NCI-H1092 (cell line): ENCODE measurements around the gene GOSR1.
"Not testable (repeated sequence)": the region's sequence is repeated elsewhere in the genome, so short reads cannot be mapped to it uniquely, and the experiment has no call there.

Experiments
- DNase-seq: peaks from one replicate; lab custom pipeline; 2025; lab: John Stamatoyannopoulos, UW

The GOSR1 gene

DNA sequence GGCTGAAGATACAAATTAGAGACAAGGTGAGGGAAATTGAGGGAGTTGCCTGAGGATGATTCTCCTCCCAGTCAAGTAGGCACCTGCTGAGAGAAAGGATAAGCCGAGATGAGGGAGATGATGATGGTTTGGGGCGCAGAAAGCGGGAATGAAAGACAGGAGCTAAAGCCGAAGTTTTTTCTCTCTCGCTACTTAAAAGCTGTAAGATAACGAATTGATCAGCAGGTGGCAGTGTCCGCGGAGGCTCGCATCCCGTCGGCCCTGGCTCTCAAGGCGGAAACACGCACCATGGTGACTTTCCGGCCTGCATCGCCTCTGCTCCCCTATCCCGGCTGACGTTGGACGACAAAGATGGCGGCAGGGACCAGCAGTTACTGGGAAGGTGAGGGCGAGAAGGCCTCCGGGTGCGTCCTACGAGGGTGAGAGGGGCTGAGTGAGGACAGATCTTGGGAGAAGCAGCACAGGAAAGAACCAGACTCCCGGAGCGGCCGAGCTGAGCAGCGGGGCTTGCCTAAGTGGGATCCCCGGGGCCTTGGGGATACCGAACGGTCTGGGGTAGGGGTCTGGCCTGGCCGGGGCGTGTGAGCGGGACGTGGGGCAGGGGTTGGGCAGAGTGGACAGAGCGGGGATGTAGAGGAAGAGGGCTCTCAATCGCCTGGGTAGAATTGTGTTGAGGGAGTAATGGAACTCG, at the start of gene GOSR1:
TSS of gene GOSR1 (plus strand) at position 326 of the 691 bp plus-strand sequence. CDS start at position 352, 26 bp downstream.
- peak; percentile 91 for DNase-seq

DNA sequence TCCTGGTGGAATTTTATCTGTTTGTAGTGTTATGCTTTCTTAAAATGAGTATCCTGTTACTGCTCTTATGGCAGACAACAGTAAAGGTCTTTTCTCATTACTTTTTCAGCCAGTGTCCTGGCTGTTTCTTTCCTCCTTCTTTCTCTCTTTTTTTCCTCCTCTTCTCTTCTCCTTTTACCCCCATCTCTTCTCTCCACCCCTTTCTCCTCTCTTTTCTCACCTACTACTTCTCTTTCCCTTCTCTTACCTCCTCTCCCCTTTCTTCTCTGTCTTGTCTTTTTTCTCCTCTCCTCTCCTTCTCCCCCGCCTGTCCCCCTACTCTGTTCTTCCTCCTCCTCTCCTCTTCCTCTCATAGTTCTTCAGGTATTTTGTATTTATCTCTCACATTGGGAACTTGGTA, 49.6 kb upstream of the GOSR1 start:
- DNase-seq = no peak

DNA sequence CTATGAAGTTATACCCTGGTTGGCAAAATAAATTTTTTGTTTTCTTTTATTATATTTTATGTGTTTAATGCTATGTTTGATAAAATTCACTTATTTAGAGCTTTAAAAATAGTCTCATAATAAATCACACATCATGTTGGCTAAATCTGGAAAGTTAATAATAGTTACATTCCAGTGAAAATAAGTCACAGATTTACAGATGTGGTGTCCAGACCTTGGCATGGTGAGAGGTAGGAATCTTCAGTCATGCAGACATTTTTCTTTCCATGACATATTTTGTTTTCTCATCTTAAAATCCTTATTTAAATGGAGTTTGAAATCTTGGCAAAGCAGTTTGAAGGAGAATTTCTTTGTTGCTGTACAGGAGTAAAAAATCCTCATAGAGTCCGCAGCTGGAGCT, 48.1 kb upstream of the GOSR1 start:
- DNase-seq = no peak

DNA sequence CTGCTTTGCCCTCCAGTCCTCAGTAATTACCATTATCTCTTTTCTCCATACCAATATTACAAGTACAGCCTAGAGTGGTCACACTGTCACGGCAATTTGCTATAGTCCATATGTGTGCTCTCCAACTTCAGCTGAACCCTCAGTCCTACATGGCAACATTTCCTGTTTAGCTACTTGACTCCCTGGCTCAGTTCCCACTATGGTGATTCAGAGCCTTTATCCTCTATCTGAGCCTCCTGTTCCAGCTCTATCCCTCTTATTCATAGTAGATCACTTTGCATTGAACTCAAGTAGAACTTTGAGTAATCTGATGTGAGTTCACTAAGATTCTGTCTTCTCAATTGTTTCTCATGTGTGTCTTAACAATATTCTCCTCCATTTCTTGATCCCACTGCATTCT, 43.7 kb upstream of the GOSR1 start:
- peak; percentile 53 for DNase-seq

DNA sequence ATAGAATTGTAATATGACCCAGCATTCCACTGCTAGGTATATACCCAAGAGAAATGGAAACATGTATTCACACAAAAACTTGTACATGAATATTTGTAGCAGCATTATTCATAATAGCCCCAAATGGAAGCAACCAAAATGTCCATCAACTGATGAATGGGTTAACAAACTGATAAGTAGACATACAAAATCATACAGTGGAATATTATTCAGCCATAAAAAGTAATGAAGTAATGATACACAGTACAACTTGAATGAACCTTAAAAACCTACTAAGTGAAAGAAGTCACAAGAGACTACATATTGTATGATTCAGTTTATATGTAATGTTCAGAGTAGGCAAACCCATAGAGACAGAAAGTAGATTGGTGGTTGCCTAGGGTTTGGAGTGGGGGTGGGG, 40.5 kb upstream of the GOSR1 start:
- DNase-seq = no peak

DNA sequence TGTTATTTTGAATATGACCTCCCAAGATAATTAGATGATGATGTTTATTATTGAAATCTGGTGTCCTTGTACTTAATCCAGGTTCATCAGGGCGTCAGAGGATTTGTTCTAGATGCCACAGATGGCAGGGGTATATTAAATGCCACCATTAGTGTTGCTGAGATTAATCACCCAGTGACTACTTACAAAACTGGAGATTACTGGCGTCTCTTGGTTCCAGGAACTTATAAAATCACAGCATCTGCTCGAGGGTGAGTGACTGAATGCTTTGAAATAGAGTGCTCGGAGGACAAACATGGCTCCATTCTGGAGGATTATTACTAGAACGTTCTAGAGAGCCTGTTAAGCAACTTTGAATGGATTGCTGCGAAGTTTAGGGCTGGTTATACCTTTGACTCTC, 33.5 kb upstream of the GOSR1 start:
- no peak for DNase-seq

DNA sequence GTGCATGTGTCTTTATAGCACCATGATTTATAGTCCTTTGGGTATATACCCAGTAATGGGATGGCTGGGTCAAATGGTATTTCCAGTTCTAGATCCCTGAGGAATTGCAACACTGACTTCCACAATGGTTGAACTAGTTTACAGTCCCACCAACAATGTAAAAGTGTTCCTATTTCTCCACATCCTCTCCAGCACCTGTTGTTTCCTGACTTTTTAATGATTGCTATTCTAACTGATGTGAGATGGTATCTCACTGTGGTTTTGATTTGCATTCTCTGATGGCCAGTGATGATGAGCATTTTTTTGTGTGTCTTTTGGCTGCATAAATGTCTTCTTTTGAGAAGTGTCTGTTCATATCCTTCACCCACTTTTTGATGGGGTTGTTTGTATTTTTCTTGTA, 30.6 kb upstream of the GOSR1 start:
- not testable (repeated sequence) for DNase-seq

DNA sequence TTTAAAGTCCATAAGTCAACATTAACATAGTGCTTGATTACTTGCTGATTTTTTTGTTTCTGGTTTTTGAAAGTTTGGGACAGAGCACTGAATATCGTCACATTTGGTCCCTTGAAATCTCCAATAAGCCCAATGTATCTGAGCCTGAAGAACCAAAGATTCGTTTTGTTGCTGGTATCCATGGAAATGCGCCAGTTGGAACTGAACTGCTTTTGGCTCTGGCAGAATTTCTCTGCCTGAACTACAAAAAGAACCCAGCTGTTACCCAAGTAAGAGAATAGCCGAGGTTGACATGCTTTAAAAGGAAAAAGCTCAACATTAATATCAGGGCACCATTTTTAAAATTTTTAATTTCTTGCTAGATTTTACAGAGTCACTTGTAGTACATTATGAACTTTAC, 27.7 kb upstream of the GOSR1 start:
- no peak for DNase-seq

DNA sequence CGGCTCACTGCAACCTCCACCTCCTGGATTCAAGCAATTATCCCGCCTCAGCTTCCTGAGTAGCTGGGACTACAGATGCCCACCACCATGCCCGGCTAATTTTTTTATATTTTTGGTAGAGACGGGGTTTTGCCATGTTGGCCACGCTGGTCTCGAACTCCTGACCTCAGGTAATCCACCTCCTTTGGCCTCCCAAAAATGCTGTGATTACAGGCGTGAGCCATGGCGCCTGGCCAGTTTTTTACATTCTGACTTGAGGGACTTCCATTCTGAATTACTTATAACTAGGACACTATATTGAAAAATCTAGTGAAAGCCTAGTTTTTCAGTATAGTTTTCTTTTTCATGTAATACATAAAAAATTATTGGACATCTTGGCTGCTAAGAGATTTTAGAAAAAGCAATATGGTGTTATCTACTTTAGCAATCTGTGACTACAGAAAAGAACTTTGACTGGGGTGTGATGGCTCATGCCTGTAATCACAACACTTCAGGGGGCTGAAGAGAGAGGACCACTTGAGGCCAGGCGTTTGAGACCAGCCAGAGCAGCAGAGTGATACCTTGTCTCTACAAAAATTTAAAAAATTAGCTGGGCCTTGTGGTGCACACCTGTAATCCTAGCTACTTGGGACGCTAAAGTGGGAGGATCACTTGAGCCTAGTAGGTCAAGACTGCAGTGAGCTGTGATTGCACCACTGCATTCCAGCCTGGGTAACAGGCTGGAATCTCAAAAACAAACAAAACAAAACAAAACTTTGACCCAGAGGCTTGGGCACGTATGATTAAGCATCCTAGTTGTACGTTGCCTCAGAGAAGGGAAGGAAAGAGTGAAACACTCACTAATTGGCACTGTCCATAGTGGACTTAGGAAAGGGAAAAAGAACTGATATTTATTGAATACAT, 26.8 kb upstream of the GOSR1 start:
- DNase-seq = no peak

DNA sequence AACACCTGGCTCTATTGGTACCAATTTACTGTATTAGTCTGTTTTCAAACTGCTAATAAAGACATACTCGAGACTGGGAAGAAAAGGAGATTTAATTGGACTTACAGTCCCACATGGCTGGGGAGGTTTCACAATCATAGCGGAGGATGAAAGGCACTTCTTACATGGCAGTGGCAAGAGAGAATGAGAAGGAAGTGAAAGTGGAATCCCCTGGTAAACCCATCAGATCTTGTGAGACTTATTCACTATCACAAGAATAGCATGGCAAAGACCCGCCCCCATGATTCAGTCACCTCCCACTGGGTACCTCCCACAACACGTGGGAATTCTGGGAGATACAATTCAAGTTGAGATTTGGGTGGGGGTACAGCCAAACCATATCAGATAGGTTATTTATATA, 22.6 kb upstream of the GOSR1 start:
- DNase-seq = no peak

DNA sequence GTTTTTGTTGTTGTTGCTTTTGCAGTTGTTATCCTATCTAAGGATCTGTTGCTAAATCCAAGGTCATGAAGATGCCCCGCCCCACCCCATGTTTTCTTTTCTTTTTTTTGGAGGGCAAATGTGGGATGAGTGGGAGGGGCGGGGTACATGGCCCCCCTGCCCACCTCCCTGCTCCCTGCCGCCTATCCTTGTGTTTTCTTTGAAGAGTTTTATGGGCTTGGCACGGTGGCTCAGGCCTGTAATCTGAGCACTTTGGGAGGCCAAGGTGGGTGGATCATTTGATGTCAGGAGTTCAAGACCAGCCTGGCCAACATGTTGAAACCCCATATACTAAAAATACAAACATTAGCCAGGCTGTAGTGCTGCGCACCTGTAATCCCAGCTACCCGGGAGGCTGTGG, 18.8 kb upstream of the GOSR1 start:
- DNase-seq = no peak

DNA sequence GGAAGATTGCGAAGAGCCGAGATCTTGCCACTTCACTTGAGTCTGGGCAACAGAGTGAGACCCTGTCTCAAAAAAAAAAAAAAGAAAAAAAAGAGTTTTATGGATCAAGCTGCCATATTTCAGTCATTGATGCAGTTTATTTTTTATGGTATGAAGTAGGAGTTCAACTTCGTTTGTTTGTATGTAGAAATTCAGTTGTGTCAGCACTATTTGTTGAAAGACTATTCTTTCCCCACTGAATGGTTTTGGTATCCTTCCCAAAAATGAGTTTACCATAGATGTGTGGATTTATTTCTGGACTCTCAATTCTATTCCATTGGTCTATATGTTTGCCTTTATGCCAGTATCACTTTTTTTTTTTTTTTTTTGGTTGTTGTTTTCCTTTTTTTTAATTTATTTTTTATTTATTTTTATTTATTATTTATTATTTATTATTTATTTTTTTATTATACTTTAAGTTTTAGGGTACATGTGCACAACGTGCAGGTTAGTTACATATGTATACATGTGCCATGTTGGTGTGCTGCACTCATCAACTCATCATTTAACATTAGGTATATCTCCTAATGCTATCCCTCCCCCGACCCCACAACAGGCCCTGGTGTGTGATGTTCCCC, 18.3 kb upstream of the GOSR1 start:
- not testable (repeated sequence) for DNase-seq

DNA sequence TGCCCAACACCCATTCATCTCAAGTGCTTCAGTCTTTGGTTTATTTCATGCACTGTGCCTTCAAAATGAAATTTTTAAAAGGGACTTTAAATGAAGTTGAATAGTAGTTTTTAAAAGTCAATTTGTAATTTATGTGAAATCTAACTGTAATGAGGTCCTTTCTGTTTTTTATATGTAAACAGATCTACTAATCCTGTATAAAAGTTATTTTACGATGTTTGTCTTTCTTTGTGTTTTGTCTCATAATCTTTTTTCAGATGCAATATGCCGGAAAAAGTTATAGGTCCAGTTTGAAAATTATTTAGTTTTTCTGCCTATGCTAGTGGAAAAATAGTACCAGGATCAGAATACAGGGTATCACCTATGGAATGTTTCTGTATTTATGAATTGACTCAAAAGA, 8.7 kb upstream of the GOSR1 start:
- DNase-seq = no peak

DNA sequence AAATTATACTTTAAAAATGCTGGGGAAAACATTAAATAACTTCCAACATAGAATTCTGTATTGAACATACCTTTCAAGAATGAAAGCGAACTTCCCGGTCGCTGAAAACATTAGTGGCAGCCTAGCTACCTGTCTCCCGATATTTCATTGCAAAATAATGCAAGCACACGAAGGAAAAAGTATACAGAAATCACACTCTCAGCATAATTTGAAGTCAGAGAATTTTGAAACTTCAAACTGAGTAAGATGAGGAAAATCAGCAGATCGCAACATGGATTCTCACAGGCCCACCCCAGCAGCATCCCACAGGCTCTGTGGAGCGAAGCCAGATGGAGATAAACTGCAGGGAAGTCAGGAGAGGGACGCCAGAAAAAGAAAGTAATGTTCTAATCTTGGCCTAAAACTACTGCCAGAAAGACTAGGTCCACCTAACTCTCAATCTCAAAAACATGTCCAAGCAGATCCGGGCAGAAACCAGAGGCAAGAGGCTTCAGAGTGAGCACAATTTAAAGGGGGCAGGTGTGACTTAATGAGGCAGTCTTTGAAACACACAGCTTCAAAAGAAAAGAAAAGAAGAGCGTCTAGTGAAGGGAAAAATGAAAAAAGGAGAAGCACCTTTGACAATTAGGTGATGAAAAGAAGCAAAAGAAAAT, 4.8 kb upstream of the GOSR1 start:
- DNase-seq = no peak

DNA sequence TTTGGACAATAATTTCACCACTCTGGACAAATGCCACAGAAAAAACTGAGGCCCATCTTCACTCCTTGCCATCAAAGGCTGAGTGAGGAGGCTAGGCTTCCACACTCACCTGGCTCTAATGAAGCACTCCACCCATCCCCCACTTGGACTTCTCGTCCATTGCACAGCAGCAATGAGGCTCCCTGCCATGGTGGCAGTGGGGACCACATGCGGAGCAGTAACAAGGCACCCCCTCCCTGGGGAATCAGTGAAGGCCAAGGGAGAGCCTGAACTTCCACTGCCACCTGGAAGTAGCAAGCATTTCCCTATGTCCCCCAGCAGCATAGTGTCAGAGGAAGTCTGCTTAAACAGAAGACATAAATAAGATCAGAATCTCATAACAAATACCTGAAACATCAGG, 2.0 kb upstream of the GOSR1 start:
- DNase-seq = no peak

DNA sequence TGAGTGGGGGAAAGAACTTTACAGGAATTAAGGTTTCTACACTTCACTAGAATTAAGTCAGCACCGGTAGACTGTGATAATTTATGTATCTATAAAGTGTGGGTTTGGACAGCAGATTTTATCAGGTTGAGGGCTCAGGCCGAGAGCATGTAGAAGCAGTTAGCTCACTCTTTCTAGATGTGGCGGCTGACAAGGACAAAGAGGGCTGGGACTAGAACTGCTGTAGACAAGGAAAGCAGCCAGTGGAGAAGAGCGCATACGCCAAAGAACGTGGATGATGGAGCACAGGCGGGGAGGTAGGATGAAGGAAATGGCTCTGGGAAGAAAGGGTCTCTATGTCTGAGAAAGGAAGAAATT, 504 bp upstream of the GOSR1 start:
- no peak for DNase-seq

DNA sequence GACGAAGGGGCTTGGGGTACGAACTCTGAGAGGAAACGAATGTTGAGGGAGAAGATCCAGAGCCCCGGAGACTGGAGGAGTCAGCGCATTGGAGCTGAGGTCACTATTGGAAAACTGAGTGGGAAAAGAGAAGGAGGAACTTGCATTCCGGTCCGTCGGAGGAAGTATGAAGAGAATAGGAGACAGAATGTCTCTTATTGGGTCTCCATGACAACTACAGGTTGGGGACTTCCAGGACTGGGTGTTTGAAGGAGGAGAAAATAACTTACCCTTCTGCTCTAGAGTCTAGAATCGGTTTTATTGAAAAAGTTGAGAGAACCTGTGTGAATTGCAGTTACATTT, 537 bp downstream of the GOSR1 start:
- no peak for DNase-seq

DNA sequence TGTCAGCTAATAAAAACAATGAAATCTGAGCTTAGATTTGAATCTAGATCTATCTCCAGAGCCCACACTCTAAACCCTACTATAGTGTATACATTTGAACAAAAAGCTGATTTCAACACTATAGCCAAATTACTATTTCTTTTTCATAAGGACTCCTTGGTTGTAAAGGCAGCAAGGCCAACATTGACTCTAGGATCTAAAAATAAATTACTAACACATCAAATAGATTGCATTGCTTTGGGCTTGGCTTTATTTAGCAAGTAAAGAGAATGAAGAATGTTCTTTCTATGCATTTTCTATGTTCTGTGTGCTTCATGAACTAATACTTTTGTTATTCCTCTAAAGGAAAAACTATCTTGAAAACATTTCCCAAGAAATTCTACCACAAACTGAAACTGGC, 5.3 kb downstream of the GOSR1 start:
- DNase-seq = no peak

DNA sequence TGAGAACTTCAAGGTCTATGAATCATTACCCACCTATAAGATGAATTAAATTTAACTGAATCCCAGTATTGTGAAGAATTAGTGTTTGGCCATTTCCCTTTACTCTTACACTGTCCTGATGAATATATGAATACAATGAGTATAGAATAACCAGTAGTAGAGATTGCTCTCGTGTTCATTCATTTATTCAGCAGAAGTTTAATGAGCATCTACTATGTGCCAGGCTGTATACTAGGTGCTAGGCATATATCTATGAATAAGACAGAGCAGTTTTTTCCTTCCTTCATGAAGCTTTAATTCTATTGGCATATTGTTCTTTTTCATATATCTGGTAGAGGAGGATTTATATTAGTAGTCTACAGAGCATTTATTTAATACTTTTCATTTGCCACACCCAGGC, 6.0 kb downstream of the GOSR1 start:
- no peak for DNase-seq

DNA sequence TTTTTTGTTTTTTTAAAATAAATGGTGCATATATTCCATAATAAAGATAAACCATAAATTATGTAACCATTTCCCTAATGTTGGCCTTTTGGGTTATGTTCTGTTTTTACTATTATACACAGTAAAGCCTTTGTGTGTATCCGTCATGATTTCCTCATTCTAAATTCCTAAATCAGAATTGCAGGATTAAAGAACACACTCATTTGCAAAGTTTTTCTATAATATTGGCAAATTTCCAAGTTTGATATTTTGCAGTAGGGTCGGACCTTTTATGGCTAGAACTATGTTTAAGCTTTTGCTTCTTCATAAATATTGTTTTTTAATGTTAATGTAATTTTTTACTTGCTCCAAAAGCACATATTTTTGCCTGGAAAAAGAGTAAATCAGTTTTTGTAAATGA, 16.6 kb downstream of the GOSR1 start:
- no peak for DNase-seq

DNA sequence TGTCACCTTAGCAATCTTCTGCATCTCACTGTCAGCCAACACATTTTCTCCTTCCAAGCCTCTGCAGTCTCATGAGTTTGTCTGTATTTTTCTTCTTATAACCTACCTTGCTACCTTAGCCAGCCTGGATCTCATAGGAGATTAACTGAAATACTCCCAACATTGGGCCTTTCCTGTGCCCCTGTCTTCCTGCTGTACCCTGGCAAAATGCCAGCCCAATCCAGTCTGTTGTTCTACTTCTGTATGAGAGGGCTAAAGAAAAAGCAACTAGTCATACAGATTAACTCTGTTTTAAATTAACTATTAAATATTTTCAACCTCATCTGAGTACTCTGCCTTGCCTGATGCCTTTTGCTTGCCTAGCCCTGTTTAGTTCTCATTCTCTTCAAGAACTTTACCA, 18.4 kb downstream of the GOSR1 start:
- no peak for DNase-seq

DNA sequence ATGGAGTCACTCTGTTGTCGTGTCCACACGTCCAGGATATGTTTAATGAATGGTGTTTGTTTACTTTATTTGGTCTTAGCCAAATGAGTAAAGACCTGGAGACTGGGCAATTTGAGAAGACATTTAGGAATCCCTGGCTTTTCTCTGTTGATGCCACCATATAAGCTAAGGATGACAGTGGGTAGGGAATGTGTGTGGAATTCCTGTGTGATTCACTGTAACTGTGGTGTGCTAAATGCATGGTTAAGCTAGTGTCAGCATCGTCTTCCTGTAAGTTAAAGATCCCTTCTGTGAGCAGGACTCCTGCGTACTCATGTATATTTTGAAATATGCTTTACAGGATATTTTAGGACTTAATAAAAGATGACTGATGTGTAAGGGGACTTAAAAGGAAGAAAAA, 26.4 kb downstream of the GOSR1 start:
- DNase-seq = no peak
